ENCODE measurements around the gene PSME1. TPM values are rescaled to one million over a fixed set of nuclear protein-coding genes. Genes with fewer than 3 reads are reported as not detected.

The PSME1 gene
- total and polyA plus RNA-seq, 2 of the 13 experiments (the other 11 are each of a cell fraction or from before 2014, with no cell fraction given): 159 to 608 TPM

DNA sequence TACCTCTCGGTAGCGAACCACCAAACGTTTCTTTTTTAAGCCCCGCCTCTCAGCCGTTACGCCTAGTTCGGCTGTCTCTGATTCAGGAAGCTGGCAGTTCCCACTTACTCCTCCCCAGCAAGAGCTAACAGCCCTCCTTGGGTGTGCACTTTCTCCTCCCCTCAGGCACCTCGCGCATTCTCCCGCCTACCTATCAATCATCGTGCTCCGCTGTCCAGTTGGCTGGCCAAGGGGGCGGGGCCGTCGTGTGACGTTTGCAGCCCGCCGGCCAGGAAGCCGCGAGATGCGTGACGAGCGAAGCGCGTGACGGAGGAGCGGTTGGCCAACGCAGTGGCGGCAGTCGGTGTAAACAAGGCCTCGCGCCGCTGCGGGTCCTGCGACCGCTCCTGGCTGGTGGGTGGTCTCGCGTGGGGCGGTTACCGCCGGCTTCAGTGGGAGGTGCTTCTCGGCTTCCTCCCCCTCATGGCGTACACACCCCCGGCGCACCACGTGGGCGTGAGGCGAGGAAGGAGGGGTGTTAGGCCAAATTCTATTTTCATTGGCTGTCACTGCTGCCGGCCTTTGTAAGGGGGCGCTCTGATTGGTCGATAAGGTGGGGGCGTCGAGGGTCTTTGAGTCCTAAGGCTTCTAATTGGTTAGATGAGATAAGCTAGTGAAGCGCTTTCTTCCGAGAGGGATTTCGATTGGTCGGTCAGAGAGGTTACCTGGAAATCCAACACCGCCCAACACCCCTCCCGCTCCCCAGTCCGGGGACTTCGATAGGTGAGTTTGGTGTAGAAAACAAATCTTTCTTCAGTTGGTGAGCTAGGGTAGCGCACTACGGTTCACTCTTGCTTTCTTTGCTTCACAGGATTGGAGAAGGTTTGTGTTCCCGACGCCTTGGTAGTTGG lies 21.2 kb upstream of the PSME1 start, which contains the start of the genes DCAF11 and NRL (continued):
- TF ChIP-seq, protein P1, sequence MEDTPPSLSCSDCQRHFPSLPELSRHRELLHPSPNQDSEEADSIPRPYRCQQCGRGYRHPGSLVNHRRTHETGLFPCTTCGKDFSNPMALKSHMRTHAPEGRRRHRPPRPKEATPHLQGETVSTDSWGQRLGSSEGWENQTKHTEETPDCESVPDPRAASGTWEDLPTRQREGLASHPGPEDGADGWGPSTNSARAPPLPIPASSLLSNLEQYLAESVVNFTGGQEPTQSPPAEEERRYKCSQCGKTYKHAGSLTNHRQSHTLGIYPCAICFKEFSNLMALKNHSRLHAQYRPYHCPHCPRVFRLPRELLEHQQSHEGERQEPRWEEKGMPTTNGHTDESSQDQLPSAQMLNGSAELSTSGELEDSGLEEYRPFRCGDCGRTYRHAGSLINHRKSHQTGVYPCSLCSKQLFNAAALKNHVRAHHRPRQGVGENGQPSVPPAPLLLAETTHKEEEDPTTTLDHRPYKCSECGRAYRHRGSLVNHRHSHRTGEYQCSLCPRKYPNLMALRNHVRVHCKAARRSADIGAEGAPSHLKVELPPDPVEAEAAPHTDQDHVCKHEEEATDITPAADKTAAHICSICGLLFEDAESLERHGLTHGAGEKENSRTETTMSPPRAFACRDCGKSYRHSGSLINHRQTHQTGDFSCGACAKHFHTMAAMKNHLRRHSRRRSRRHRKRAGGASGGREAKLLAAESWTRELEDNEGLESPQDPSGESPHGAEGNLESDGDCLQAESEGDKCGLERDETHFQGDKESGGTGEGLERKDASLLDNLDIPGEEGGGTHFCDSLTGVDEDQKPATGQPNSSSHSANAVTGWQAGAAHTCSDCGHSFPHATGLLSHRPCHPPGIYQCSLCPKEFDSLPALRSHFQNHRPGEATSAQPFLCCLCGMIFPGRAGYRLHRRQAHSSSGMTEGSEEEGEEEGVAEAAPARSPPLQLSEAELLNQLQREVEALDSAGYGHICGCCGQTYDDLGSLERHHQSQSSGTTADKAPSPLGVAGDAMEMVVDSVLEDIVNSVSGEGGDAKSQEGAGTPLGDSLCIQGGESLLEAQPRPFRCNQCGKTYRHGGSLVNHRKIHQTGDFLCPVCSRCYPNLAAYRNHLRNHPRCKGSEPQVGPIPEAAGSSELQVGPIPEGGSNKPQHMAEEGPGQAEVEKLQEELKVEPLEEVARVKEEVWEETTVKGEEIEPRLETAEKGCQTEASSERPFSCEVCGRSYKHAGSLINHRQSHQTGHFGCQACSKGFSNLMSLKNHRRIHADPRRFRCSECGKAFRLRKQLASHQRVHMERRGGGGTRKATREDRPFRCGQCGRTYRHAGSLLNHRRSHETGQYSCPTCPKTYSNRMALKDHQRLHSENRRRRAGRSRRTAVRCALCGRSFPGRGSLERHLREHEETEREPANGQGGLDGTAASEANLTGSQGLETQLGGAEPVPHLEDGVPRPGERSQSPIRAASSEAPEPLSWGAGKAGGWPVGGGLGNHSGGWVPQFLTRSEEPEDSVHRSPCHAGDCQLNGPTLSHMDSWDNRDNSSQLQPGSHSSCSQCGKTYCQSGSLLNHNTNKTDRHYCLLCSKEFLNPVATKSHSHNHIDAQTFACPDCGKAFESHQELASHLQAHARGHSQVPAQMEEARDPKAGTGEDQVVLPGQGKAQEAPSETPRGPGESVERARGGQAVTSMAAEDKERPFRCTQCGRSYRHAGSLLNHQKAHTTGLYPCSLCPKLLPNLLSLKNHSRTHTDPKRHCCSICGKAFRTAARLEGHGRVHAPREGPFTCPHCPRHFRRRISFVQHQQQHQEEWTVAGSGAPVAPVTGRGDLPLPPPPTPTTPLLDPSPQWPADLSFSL (CRISPR knock-in tag; IDR thresholded peaks at IDR 0.05): no peak
- peak; percentile 87; the same call in 1 of the 2 replicates for TF ChIP-seq ZBTB3 (CRISPR knock-in tag; IDR thresholded peaks at IDR 0.05; ENCODE audit: borderline replicate concordance, low read depth)
- TF ChIP-seq DMAP1 (CRISPR knock-in tag; IDR thresholded peaks at IDR 0.05): peak; percentile 100
- TF ChIP-seq, protein P2, sequence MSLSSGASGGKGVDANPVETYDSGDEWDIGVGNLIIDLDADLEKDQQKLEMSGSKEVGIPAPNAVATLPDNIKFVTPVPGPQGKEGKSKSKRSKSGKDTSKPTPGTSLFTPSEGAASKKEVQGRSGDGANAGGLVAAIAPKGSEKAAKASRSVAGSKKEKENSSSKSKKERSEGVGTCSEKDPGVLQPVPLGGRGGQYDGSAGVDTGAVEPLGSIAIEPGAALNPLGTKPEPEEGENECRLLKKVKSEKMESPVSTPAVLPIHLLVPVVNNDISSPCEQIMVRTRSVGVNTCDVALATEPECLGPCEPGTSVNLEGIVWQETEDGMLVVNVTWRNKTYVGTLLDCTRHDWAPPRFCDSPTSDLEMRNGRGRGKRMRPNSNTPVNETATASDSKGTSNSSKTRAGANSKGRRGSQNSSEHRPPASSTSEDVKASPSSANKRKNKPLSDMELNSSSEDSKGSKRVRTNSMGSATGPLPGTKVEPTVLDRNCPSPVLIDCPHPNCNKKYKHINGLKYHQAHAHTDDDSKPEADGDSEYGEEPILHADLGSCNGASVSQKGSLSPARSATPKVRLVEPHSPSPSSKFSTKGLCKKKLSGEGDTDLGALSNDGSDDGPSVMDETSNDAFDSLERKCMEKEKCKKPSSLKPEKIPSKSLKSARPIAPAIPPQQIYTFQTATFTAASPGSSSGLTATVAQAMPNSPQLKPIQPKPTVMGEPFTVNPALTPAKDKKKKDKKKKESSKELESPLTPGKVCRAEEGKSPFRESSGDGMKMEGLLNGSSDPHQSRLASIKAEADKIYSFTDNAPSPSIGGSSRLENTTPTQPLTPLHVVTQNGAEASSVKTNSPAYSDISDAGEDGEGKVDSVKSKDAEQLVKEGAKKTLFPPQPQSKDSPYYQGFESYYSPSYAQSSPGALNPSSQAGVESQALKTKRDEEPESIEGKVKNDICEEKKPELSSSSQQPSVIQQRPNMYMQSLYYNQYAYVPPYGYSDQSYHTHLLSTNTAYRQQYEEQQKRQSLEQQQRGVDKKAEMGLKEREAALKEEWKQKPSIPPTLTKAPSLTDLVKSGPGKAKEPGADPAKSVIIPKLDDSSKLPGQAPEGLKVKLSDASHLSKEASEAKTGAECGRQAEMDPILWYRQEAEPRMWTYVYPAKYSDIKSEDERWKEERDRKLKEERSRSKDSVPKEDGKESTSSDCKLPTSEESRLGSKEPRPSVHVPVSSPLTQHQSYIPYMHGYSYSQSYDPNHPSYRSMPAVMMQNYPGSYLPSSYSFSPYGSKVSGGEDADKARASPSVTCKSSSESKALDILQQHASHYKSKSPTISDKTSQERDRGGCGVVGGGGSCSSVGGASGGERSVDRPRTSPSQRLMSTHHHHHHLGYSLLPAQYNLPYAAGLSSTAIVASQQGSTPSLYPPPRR (CRISPR knock-in tag; IDR thresholded peaks at IDR 0.05; ENCODE audit: borderline replicate concordance): peak; percentile 83
- TF ChIP-seq SRSF1 (optimal IDR thresholded peaks at IDR 0.05; ENCODE audit: low read depth, low read length): peak; percentile 60
- peak; percentile 40 for TF ChIP-seq STAG1 (CRISPR knock-in tag; IDR thresholded peaks at IDR 0.05)
- peak; percentile 97 for TF ChIP-seq MEF2D (CRISPR knock-in tag; IDR thresholded peaks at IDR 0.05)
- no peak for TF ChIP-seq ZNF672 (CRISPR knock-in tag; IDR thresholded peaks at IDR 0.05)
- peak; percentile 78 for TF ChIP-seq RAD21 (CRISPR knock-in tag; IDR thresholded peaks at IDR 0.05)
- peak; percentile 95 for TF ChIP-seq TBX3 (IDR thresholded peaks at IDR 0.05; ENCODE audit: borderline replicate concordance)
- TF ChIP-seq, protein P3, sequence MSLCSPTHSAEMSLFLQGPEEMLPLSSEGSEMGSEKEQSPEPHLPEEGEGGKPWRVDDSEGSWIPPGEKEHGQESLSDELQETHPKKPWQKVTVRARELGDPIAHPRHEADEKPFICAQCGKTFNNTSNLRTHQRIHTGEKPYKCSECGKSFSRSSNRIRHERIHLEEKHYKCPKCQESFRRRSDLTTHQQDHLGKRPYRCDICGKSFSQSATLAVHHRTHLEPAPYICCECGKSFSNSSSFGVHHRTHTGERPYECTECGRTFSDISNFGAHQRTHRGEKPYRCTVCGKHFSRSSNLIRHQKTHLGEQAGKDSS (CRISPR knock-in tag; IDR thresholded peaks at IDR 0.05; ENCODE audit: borderline replicate concordance, low read depth): peak; percentile 89
- peak; percentile 99 for TF ChIP-seq HOXA3 (CRISPR knock-in tag; IDR thresholded peaks at IDR 0.05)
- no peak; the same call in 1 of the 2 replicates for TF ChIP-seq HMG20A (CRISPR knock-in tag; IDR thresholded peaks at IDR 0.05; ENCODE audit: borderline replicate concordance)
- TF ChIP-seq, protein P4, sequence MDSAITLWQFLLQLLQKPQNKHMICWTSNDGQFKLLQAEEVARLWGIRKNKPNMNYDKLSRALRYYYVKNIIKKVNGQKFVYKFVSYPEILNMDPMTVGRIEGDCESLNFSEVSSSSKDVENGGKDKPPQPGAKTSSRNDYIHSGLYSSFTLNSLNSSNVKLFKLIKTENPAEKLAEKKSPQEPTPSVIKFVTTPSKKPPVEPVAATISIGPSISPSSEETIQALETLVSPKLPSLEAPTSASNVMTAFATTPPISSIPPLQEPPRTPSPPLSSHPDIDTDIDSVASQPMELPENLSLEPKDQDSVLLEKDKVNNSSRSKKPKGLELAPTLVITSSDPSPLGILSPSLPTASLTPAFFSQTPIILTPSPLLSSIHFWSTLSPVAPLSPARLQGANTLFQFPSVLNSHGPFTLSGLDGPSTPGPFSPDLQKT (CRISPR knock-in tag; IDR thresholded peaks at IDR 0.05; ENCODE audit: borderline replicate concordance): no peak; the same call in 1 of the 2 replicates
- peak; percentile 99 for TF ChIP-seq MZF1 (CRISPR knock-in tag; IDR thresholded peaks at IDR 0.05; ENCODE audit: borderline replicate concordance)

Measured in HepG2 (cell line).